HepG2 (cell line): ENCODE results near the gene IL17C. TPM values are rescaled to one million over a fixed set of nuclear protein-coding genes. Genes with fewer than 3 reads are reported as not detected.

Experiments used
- AFF4 ChIP-seq: sonication (generic); formaldehyde crosslinking; IDR thresholded peaks from 2 replicates; pipeline ENCODE4 v1.4.0; 2020; ENCODE audit warnings: missing genetic modification reagents
- DNMT1 ChIP-seq: sonication (generic); formaldehyde crosslinking; IDR thresholded peaks from 2 replicates; pipeline ENCODE4 v1.5.1; 2020; ENCODE audit warnings: mild to moderate bottlenecking, missing genetic modification reagents
- FLYWCH1 ChIP-seq: sonication (generic); formaldehyde crosslinking; IDR thresholded peaks from 2 replicates; pipeline ENCODE4 v1.8.1; 2023; ENCODE audit warnings: mild to moderate bottlenecking, missing genetic modification reagents
- HES4 ChIP-seq: sonication (generic); formaldehyde crosslinking; IDR thresholded peaks from 2 replicates; pipeline ENCODE4 v1.9.0; 2021; ENCODE audit warnings: mild to moderate bottlenecking, missing genetic modification reagents, borderline replicate concordance
- HINFP ChIP-seq: sonication (generic); formaldehyde crosslinking; IDR thresholded peaks from 2 replicates; pipeline ENCODE4 v1.4.0; 2020; ENCODE audit warnings: low read depth, mild to moderate bottlenecking, missing genetic modification reagents
- HNRNPLL ChIP-seq: fragments of 200-400 bp; formaldehyde crosslinking; IDR thresholded peaks from 2 replicates; pipeline ENCODE4 v1.6.1; 2017; ENCODE audit warnings: mild to moderate bottlenecking, low read depth, low read length; ENCODE audit not compliant: poor library complexity, severe bottlenecking
- MAZ ChIP-seq, 2 experiments: sonication (generic) in 1 of 2; formaldehyde crosslinking in 1 of 2; IDR thresholded peaks; 2 replicates each; pipeline versions ENCODE4 v1.5.0 to v1.6.1; 2012 to 2020; ENCODE audit warnings: low read depth in 2 of 2, mild to moderate bottlenecking in 2 of 2, borderline replicate concordance in 1 of 2, improper control_type of control experiment in 1 of 2, low read length in 1 of 2, missing genetic modification reagents in 1 of 2, moderate library complexity in 1 of 2
- MNT ChIP-seq: fragments of 450-650 bp; IDR thresholded peaks from 2 replicates; pipeline ENCODE4 v1.6.1; 2016
- ONECUT2 ChIP-seq: sonication (generic); formaldehyde crosslinking; IDR thresholded peaks from 2 replicates; pipeline ENCODE4 v1.4.0; 2020; ENCODE audit warnings: missing genetic modification reagents
- PAF1 ChIP-seq: IDR thresholded peaks from 2 replicates; pipeline ENCODE4 v1.6.1; 2016; ENCODE audit warnings: missing genetic modification reagents, missing compliant biosample characterization
- REPIN1 ChIP-seq: sonication (generic); formaldehyde crosslinking; IDR thresholded peaks from 2 replicates; pipeline ENCODE4 v1.8.0; 2022; ENCODE audit warnings: missing genetic modification reagents, low read depth, mild to moderate bottlenecking, borderline replicate concordance
- UBTF ChIP-seq: sonication (generic); formaldehyde crosslinking; IDR thresholded peaks from 2 replicates; pipeline ENCODE4 v1.4.0; 2020; ENCODE audit warnings: mild to moderate bottlenecking, missing genetic modification reagents
- ZBTB39 ChIP-seq: sonication (generic); formaldehyde crosslinking; IDR thresholded peaks from 2 replicates; pipeline ENCODE4 v1.5.0; 2020; ENCODE audit warnings: missing genetic modification reagents
- ZKSCAN8 ChIP-seq: IDR thresholded peaks from 2 replicates; pipeline ENCODE4 v1.6.1; 2016; ENCODE audit warnings: borderline replicate concordance, missing genetic modification reagents, missing compliant biosample characterization
- ZNF256 ChIP-seq: sonication (generic); formaldehyde crosslinking; conservative IDR thresholded peaks from 2 replicates; pipeline ENCODE4 v1.4.0; 2020; ENCODE audit warnings: missing genetic modification reagents
- ZZZ3 ChIP-seq: sonication (generic); formaldehyde crosslinking; IDR thresholded peaks from 2 replicates; pipeline ENCODE4 v1.4.0; 2020; ENCODE audit warnings: missing genetic modification reagents, mild to moderate bottlenecking, borderline replicate concordance
- polyA plus RNA-seq, 8 experiments: library from polyadenylated mRNA; depleted of rRNA in 3 of 8; stranded (reverse) in 7 of 8; unstranded in 1 of 8; fragments of >200 nt; fragmentation: Illumina TruSeq in 4 of 8; extraction: Trizol in 4 of 8; gene quantifications; 2 replicates each; pipeline versions ENCODE4 v1.2.1 to v1.2.3, GENCODE V29; 2011 to 2016; ENCODE audit warnings: low read depth in 4 of 8, missing spikeins in 1 of 8, mixed read lengths in 1 of 8; ENCODE audit not compliant: insufficient read depth in 1 of 8
- total RNA-seq, 5 experiments: library from RNA; depleted of rRNA; stranded (reverse); fragments of >200 nt; fragmentation: Illumina TruSeq; extraction: Trizol; gene quantifications; 2 replicates each; pipeline ENCODE4 v1.2.3, GENCODE V29; 2016; ENCODE audit warnings: low read depth in 1 of 5

The IL17C gene
- total and polyA plus RNA-seq, 2 of the 13 experiments (the other 11 are each of a cell fraction or from before 2014, with no cell fraction given): not detected

- 0 out of 2 replicates have a peak, but pooled peaks have one; percentile 71 for TF ChIP-seq AFF4 (CRISPR knock-in tag)
- TF ChIP-seq ZKSCAN8: peak; percentile 77
- TF ChIP-seq HES4 (CRISPR knock-in tag): no peak; the same call in none of the 2 replicates
- TF ChIP-seq ZNF256: peak; percentile 28; the same call in 1 of the 2 replicates
- TF ChIP-seq HNRNPLL: no peak
- TF ChIP-seq REPIN1 (CRISPR knock-in tag): peak; percentile 52; the same call in 1 of the 2 replicates
- no peak for TF ChIP-seq FLYWCH1 (CRISPR knock-in tag)
- no peak for TF ChIP-seq HINFP (CRISPR knock-in tag)
- TF ChIP-seq DNMT1 (CRISPR knock-in tag): peak; percentile 37; the same call in 1 of the 2 replicates
- peak; percentile 73 for TF ChIP-seq UBTF (CRISPR knock-in tag)
- TF ChIP-seq PAF1 (CRISPR knock-in tag): peak; percentile 90; the same call in 1 of the 2 replicates
- peak; percentile 71 for TF ChIP-seq MNT
- TF ChIP-seq ONECUT2 (CRISPR knock-in tag): no peak
- no peak for TF ChIP-seq ZBTB39 (CRISPR knock-in tag)
- peak; percentile 61; the same call in 1 of the 2 replicates for TF ChIP-seq MAZ (IDR thresholded peaks at IDR 0.05; ENCODE audit: borderline replicate concordance, low read depth, low read length)
- peak; percentile 91 for TF ChIP-seq MAZ (CRISPR knock-in tag; IDR thresholded peaks at IDR 0.05; ENCODE audit: low read depth)
- TF ChIP-seq ZZZ3 (CRISPR knock-in tag): no peak; the same call in none of the 2 replicates
Observed at GRCh38 chr16:88651276-88651988, 13.1 kb downstream of the IL17C start (continued).
